ENCODE data around the gene C16orf90.

C16orf90 gene

GRCh38 chr16:3494386-3494973 is 809 bp downstream of the C16orf90 start:
- H3K4me3 ChIP-seq (ENCODE audit: low read depth, low read length) = no peak overlapping the region
- no peaks in the 10 kb centered on the region for H3K27me3 ChIP-seq (ENCODE audit: control insufficient read depth, insufficient read depth, low read length)
- H3K27ac ChIP-seq (ENCODE audit: low read depth, low read length) = no peak overlapping the region
- no peaks in the 10 kb centered on the region for H3K4me1 ChIP-seq (ENCODE audit: control insufficient read depth, insufficient read depth, low read length)
- no peaks in the 10 kb centered on the region for H3K9me3 ChIP-seq (ENCODE audit: control insufficient read depth, insufficient read depth, low read length)
- H3K36me3 ChIP-seq (ENCODE audit: control insufficient read depth, insufficient read depth, low read length) = no peaks in the 10 kb centered on the region
- no peak overlapping the region for H3K9ac ChIP-seq (ENCODE audit: low read depth, low read length)

GRCh38 chr16:3492356-3492755 is 2.9 kb downstream of the C16orf90 start:
- Histone ChIP-seq H3K36me3 (ENCODE audit: control insufficient read depth, insufficient read depth, low read length) (no peaks in the 10 kb centered on the region; the same call in 1 of the 2 replicates), H3K27me3 (ENCODE audit: control insufficient read depth, insufficient read depth, low read length) (no peaks in the 10 kb centered on the region), H3K4me3 (ENCODE audit: low read depth, low read length) (no peak overlapping the region), H3K4me1 (ENCODE audit: control insufficient read depth, insufficient read depth, low read length) (no peaks in the 10 kb centered on the region), H3K9me3 (ENCODE audit: control insufficient read depth, insufficient read depth, low read length) (no peaks in the 10 kb centered on the region), H3K27ac (ENCODE audit: low read depth, low read length) (no peak overlapping the region), H3K9ac (ENCODE audit: low read depth, low read length) (no peak overlapping the region)

- Histone ChIP-seq H3K9me3 (ENCODE audit: control insufficient read depth, insufficient read depth, low read length) (no peaks in the 10 kb centered on the region), H3K9ac (ENCODE audit: low read depth, low read length) (no peak overlapping the region)
Measured at GRCh38 chr16:3490911-3491629, 4.2 kb downstream of the C16orf90 start.

GRCh38 chr16:3488801-3489200 is 6.5 kb downstream of the C16orf90 start:
- H3K27me3 ChIP-seq (ENCODE audit: control insufficient read depth, insufficient read depth, low read length) = no peaks in the 10 kb centered on the region
- H3K4me3 ChIP-seq (ENCODE audit: low read depth, low read length) = no peak overlapping the region
- H3K36me3 ChIP-seq (ENCODE audit: control insufficient read depth, insufficient read depth, low read length) = peaks cover 24% of the 10 kb centered on the region
- no peaks in the 10 kb centered on the region for H3K4me1 ChIP-seq (ENCODE audit: control insufficient read depth, insufficient read depth, low read length)
- H3K27ac ChIP-seq (ENCODE audit: low read depth, low read length) = no peak overlapping the region
- H3K9ac ChIP-seq (ENCODE audit: low read depth, low read length) = no peak overlapping the region
- no peaks in the 10 kb centered on the region for H3K9me3 ChIP-seq (ENCODE audit: control insufficient read depth, insufficient read depth, low read length)

More at GRCh38 chr16:3490911-3491629, 4.2 kb downstream of the C16orf90 start:
- no peak overlapping the region for H3K27ac ChIP-seq (ENCODE audit: low read depth, low read length)
- H3K36me3 ChIP-seq (ENCODE audit: control insufficient read depth, insufficient read depth, low read length) = peaks cover 1% of the 10 kb centered on the region; the same call in 1 of the 2 replicates
- no peaks in the 10 kb centered on the region for H3K27me3 ChIP-seq (ENCODE audit: control insufficient read depth, insufficient read depth, low read length)
- no peaks in the 10 kb centered on the region for H3K4me1 ChIP-seq (ENCODE audit: control insufficient read depth, insufficient read depth, low read length)
- no peak overlapping the region for H3K4me3 ChIP-seq (ENCODE audit: low read depth, low read length)

- Histone ChIP-seq H3K4me3 (ENCODE audit: low read depth, low read length) (no peak overlapping the region), H3K9ac (ENCODE audit: low read depth, low read length) (no peak overlapping the region), H3K27ac (ENCODE audit: low read depth, low read length) (no peak overlapping the region), H3K36me3 (ENCODE audit: control insufficient read depth, insufficient read depth, low read length) (peaks cover 34% of the 10 kb centered on the region), H3K27me3 (ENCODE audit: control insufficient read depth, insufficient read depth, low read length) (no peaks in the 10 kb centered on the region), H3K9me3 (ENCODE audit: control insufficient read depth, insufficient read depth, low read length) (no peaks in the 10 kb centered on the region), H3K4me1 (ENCODE audit: control insufficient read depth, insufficient read depth, low read length) (no peaks in the 10 kb centered on the region)
Measured at GRCh38 chr16:3487521-3488410, 7.5 kb downstream of the C16orf90 start.

GRCh38 chr16:3486506-3487215 is 8.6 kb downstream of the C16orf90 start:
- H3K4me1 ChIP-seq (ENCODE audit: control insufficient read depth, insufficient read depth, low read length) = 0 out of 2 replicates have a peak, but pooled peaks cover under 1% of the 10 kb centered on the region
- no peak overlapping the region for H3K9ac ChIP-seq (ENCODE audit: low read depth, low read length)
- H3K27ac ChIP-seq (ENCODE audit: low read depth, low read length) = no peak overlapping the region
- H3K36me3 ChIP-seq (ENCODE audit: control insufficient read depth, insufficient read depth, low read length) = peaks cover 45% of the 10 kb centered on the region
- H3K9me3 ChIP-seq (ENCODE audit: control insufficient read depth, insufficient read depth, low read length) = no peaks in the 10 kb centered on the region
- no peak overlapping the region for H3K4me3 ChIP-seq (ENCODE audit: low read depth, low read length)
- no peaks in the 10 kb centered on the region for H3K27me3 ChIP-seq (ENCODE audit: control insufficient read depth, insufficient read depth, low read length)

GRCh38 chr16:3485821-3486505 is 9.3 kb downstream of the C16orf90 start:
- Histone ChIP-seq H3K36me3 (ENCODE audit: control insufficient read depth, insufficient read depth, low read length) (peaks cover 45% of the 10 kb centered on the region), H3K9ac (ENCODE audit: low read depth, low read length) (no peak overlapping the region), H3K4me3 (ENCODE audit: low read depth, low read length) (no peak overlapping the region), H3K9me3 (ENCODE audit: control insufficient read depth, insufficient read depth, low read length) (no peaks in the 10 kb centered on the region), H3K27ac (ENCODE audit: low read depth, low read length) (no peak overlapping the region), H3K27me3 (ENCODE audit: control insufficient read depth, insufficient read depth, low read length) (no peaks in the 10 kb centered on the region), H3K4me1 (ENCODE audit: control insufficient read depth, insufficient read depth, low read length) (peaks cover 6% of the 10 kb centered on the region)

GRCh38 chr16:3485097-3485745 is 10.1 kb downstream of the C16orf90 start:
- Histone ChIP-seq H3K9me3 (ENCODE audit: control insufficient read depth, insufficient read depth, low read length) (no peaks in the 10 kb centered on the region), H3K27ac (ENCODE audit: low read depth, low read length) (no peak overlapping the region), H3K4me3 (ENCODE audit: low read depth, low read length) (no peak overlapping the region), H3K9ac (ENCODE audit: low read depth, low read length) (no peak overlapping the region), H3K4me1 (ENCODE audit: control insufficient read depth, insufficient read depth, low read length) (peaks cover 10% of the 10 kb centered on the region), H3K27me3 (ENCODE audit: control insufficient read depth, insufficient read depth, low read length) (no peaks in the 10 kb centered on the region), H3K36me3 (ENCODE audit: control insufficient read depth, insufficient read depth, low read length) (peaks cover 45% of the 10 kb centered on the region)

GRCh38 chr16:3484318-3485096 is 10.8 kb downstream of the C16orf90 start:
- H3K9me3 ChIP-seq (ENCODE audit: control insufficient read depth, insufficient read depth, low read length) = no peaks in the 10 kb centered on the region
- H3K36me3 ChIP-seq (ENCODE audit: control insufficient read depth, insufficient read depth, low read length) = peaks cover 50% of the 10 kb centered on the region
- no peak overlapping the region for H3K27ac ChIP-seq (ENCODE audit: low read depth, low read length)
- no peaks in the 10 kb centered on the region for H3K27me3 ChIP-seq (ENCODE audit: control insufficient read depth, insufficient read depth, low read length)
- no peak overlapping the region for H3K9ac ChIP-seq (ENCODE audit: low read depth, low read length)
- no peak overlapping the region for H3K4me3 ChIP-seq (ENCODE audit: low read depth, low read length)
- peaks cover 10% of the 10 kb centered on the region for H3K4me1 ChIP-seq (ENCODE audit: control insufficient read depth, insufficient read depth, low read length)
